K562 (cell line): ENCODE results near the gene WSCD2. TPM values are rescaled to one million over a fixed set of nuclear protein-coding genes. Genes with fewer than 3 reads are reported as not detected.

Experiments used
- ATAC-seq: fragments of 200-7000 bp; cut with Tn5 transposase; 3 replicates; pipeline ENCODE4 v1.9.1; 2020; ENCODE audit warnings: moderate library complexity
- BruUV-seq: library from RNA; stranded (reverse); fragments of 400-500 nt; replicated peaks from 2 replicates; lab custom pipeline; 2021; lab: Mats Ljungman, UMichigan
- CTCF ChIA-PET: fragments of 300-600 bp; formaldehyde crosslinking; extraction: SDS; loops from one replicate; lab custom pipeline; 2021; ENCODE audit warnings: low intra/inter-chr PET ratio; lab: Yijun Ruan, JAX
- POLR2A ChIA-PET: fragments of 300-600, 350-650 bp; sonication (Branson Sonifier 250); formaldehyde crosslinking; extraction: SDS; loops from one replicate; lab custom pipeline; 2021; ENCODE audit warnings: antibody characterized with exemption, inconsistent platforms; lab: Yijun Ruan, JAX
- DNase-seq, 4 experiments: peaks; one replicate each; pipeline versions ENCODE4 v3.0.0 to v3.0.0-alpha.2; 2011 to 2018; ENCODE audit warnings: low spot score in 3 of 4, mixed read lengths in 3 of 4; ENCODE audit errors: extremely low read depth in 1 of 4
- FAIRE-seq: peaks from 2 replicates; lab custom pipeline; 2011; peaks lifted over from hg19 to GRCh38; lab: Jason Lieb, UNC
- H2AFZ ChIP-seq: 2 replicates; pipeline ENCODE4 v1.6.0; 2011; ENCODE audit warnings: low read depth, low read length, control low read depth, inconsistent platforms
- H3K27ac ChIP-seq: fragments of 200-600 bp; 3 replicates; pipeline ENCODE4 v1.8.0; 2011; ENCODE audit warnings: low read depth, mild to moderate bottlenecking, control low read depth, inconsistent platforms, low read length, moderate library complexity, mixed read lengths; ENCODE audit errors: extremely low read depth
- H3K27me3 ChIP-seq, 2 experiments: fragments of 300-600 bp in 1 of 2; 2 replicates in 1 of 2; 3 replicates in 1 of 2; pipeline versions ENCODE4 v1.6.0 to v1.8.0; 2011; ENCODE audit warnings: inconsistent platforms in 2 of 2, low read length in 2 of 2, mild to moderate bottlenecking in 1 of 2, mixed read lengths in 1 of 2, moderate library complexity in 1 of 2; ENCODE audit not compliant: control insufficient read depth in 2 of 2, insufficient read depth in 2 of 2
- H3K36me3 ChIP-seq: fragments of 300-600 bp; 3 replicates; pipeline ENCODE4 v1.8.0; 2011; ENCODE audit warnings: mild to moderate bottlenecking, low read length, inconsistent platforms; ENCODE audit not compliant: control insufficient read depth, insufficient read depth
- H3K4me1 ChIP-seq, 2 experiments: fragments of 200-600 bp in 1 of 2; replicated peaks in 1 of 2; 2 replicates in 1 of 2; 3 replicates in 1 of 2; pipeline versions ENCODE4 v1.5.1 to v1.8.0; 2011; ENCODE audit warnings: inconsistent platforms in 2 of 2, low read length in 2 of 2, mild to moderate bottlenecking in 1 of 2, mixed read lengths in 1 of 2, moderate library complexity in 1 of 2; ENCODE audit not compliant: control insufficient read depth in 2 of 2, insufficient read depth in 2 of 2
- H3K4me2 ChIP-seq: 2 replicates; pipeline ENCODE4 v1.6.1; 2011; ENCODE audit warnings: low read length, control low read depth, inconsistent platforms, mixed read lengths; ENCODE audit not compliant: insufficient read depth
- H3K4me3 ChIP-seq: fragments of 200-600 bp; sonication (generic), shearing (Covaris generic); 2 replicates; pipeline ENCODE4 v1.5.1; 2016; ENCODE audit warnings: control low read depth, inconsistent platforms
- H3K79me2 ChIP-seq: fragments of 200-600 bp; 3 replicates; pipeline ENCODE4 v1.8.0; 2011; ENCODE audit warnings: low read length, inconsistent platforms; ENCODE audit not compliant: control insufficient read depth, insufficient read depth
- H3K9ac ChIP-seq, 2 experiments: 2 replicates each; pipeline versions ENCODE4 v1.6.0 to v1.6.1; 2011; ENCODE audit warnings: low read depth in 2 of 2, low read length in 2 of 2, control low read depth in 1 of 2, inconsistent platforms in 1 of 2, mild to moderate bottlenecking in 1 of 2, mixed read lengths in 1 of 2; ENCODE audit not compliant: insufficient read depth in 1 of 2
- H3K9me1 ChIP-seq: one replicate; pipeline ENCODE4 v1.6.0; 2011; ENCODE audit warnings: inconsistent platforms, mild to moderate bottlenecking, low read length, moderate library complexity; ENCODE audit not compliant: control insufficient read depth, insufficient read depth
- H3K9me3 ChIP-seq: replicated peaks from 2 replicates; pipeline ENCODE4 v1.5.1; 2011; ENCODE audit warnings: low read depth, low read length, inconsistent platforms; ENCODE audit not compliant: control insufficient read depth, insufficient read depth
- H4K20me1 ChIP-seq: replicated peaks from 2 replicates; pipeline ENCODE4 v1.6.1; 2011; ENCODE audit warnings: low read length, inconsistent platforms, mixed read lengths; ENCODE audit not compliant: control insufficient read depth, insufficient read depth
- ARID3B ChIP-seq: fragments of 250-450 bp; sonication (Bioruptor Pico); IDR thresholded peaks from 2 replicates; pipeline ENCODE4 v1.4.0; 2020; ENCODE audit warnings: borderline replicate concordance
- DIDO1 ChIP-seq: fragments of 450-650 bp; IDR thresholded peaks from 2 replicates; pipeline ENCODE4 v1.6.1; 2016; ENCODE audit warnings: low read depth, missing biosample characterization, missing genetic modification characterization
- ETV6 ChIP-seq, 3 experiments: fragments of 150-350 bp in 1 of 3; sonication (generic) in 1 of 3; formaldehyde crosslinking in 1 of 3; IDR thresholded peaks; 2 replicates each; pipeline versions ENCODE4 v1.6.1 to v1.8.0; 2014 to 2022; ENCODE audit warnings: borderline replicate concordance in 2 of 3, low read depth in 2 of 3, antibody characterized with exemption in 1 of 3, low read length in 1 of 3, mild to moderate bottlenecking in 1 of 3, missing genetic modification reagents in 1 of 3
- FOXM1 ChIP-seq, 2 experiments: fragments of 450-650 bp in 1 of 2; sonication (generic) in 1 of 2; formaldehyde crosslinking in 1 of 2; IDR thresholded peaks; 2 replicates each; pipeline versions ENCODE4 v1.6.1 to v1.9.0; 2017 to 2022; ENCODE audit warnings: low read depth in 2 of 2, mild to moderate bottlenecking in 2 of 2, missing genetic modification reagents in 1 of 2, moderate library complexity in 1 of 2
- HMG20A ChIP-seq: fragments of 450-650 bp; formaldehyde crosslinking; conservative IDR thresholded peaks from 2 replicates; pipeline ENCODE4 v1.4.0; 2020; ENCODE audit warnings: mild to moderate bottlenecking, mixed read lengths
- L3MBTL2 ChIP-seq: fragments of 450-650 bp; IDR thresholded peaks from 2 replicates; pipeline ENCODE4 v1.6.1; 2016; ENCODE audit warnings: mild to moderate bottlenecking, moderate library complexity
- MBD2 ChIP-seq: sonication (generic); IDR thresholded peaks from 2 replicates; pipeline ENCODE4 v1.6.1; 2016; ENCODE audit warnings: low read depth, borderline replicate concordance
- NFATC3 ChIP-seq: fragments of 450-650 bp; IDR thresholded peaks from 2 replicates; pipeline ENCODE4 v1.6.1; 2017; ENCODE audit warnings: mild to moderate bottlenecking
- NR1H2 ChIP-seq: sonication (generic); formaldehyde crosslinking; IDR thresholded peaks from 2 replicates; pipeline ENCODE4 v1.4.0; 2020; ENCODE audit warnings: mild to moderate bottlenecking, missing genetic modification reagents
- POLR2H ChIP-seq: IDR thresholded peaks from 2 replicates; pipeline ENCODE4 v1.6.1; 2016; ENCODE audit warnings: missing genetic modification characterization, low read depth, mild to moderate bottlenecking, control low read depth, missing compliant biosample characterization, moderate library complexity
- XRCC5 ChIP-seq: fragments of 200-400 bp; formaldehyde crosslinking; IDR thresholded peaks from 2 replicates; pipeline ENCODE4 v1.6.1; 2017; ENCODE audit warnings: low read depth, mild to moderate bottlenecking, low read length
- ZBTB7A ChIP-seq: IDR thresholded peaks from 2 replicates; pipeline ENCODE4 v1.6.1; 2011; ENCODE audit warnings: low read depth, mild to moderate bottlenecking, low read length, moderate library complexity, borderline replicate concordance; ENCODE audit not compliant: control insufficient read depth
- ZNF217 ChIP-seq: sonication (generic); formaldehyde crosslinking; IDR thresholded peaks from 2 replicates; pipeline ENCODE4 v1.8.0; 2022; ENCODE audit warnings: mild to moderate bottlenecking, missing genetic modification reagents
- WGBS: fragments of 100-300 bp; shearing (Covaris generic); methylation state at CpG from one replicate; pipeline ENCODE4 v1.1.6; 2016; ENCODE audit warnings: low coverage, mixed read lengths; ENCODE audit not compliant: insufficient coverage; ENCODE audit errors: missing lambda C conversion rate; 5-methylcytosine and 5-hydroxymethylcytosine counted together
- in situ Hi-C: fragments of 300-500 bp; cut with MboI; formaldehyde crosslinking; loops from 4 replicates; pipeline ENCODE4 v1.15.0; 2018; ENCODE audit warnings: inconsistent platforms, mixed read lengths
- intact Hi-C: fragments of 100-400 bp; cut with micrococcal nuclease; formaldehyde crosslinking; loops from 2 replicates; pipeline ENCODE4 v1.14.2; 2022
- polyA plus RNA-seq, 8 experiments: library from polyadenylated mRNA; depleted of rRNA in 4 of 8; stranded (reverse) in 5 of 8; unstranded in 3 of 8; fragments of >200 nt; fragmentation: Nextera tagmentation in 2 of 8; fragmentation: Illumina TruSeq in 1 of 8; extraction: Ambion mirVana in 2 of 8; extraction: Trizol in 1 of 8; gene quantifications; 2 replicates each; pipeline versions ENCODE4 v1.2.1 to v1.2.3, GENCODE V29; 2011 to 2014; ENCODE audit warnings: inconsistent platforms in 1 of 8, missing spikeins in 1 of 8
- total RNA-seq, 7 experiments: library from RNA; depleted of rRNA in 6 of 7; stranded (reverse); fragments of >200 nt in 6 of 7; fragmentation: Illumina TruSeq in 2 of 7; extraction: Trizol in 2 of 7; gene quantifications; 2 replicates each; pipeline versions ENCODE4 v1.2.1 to v1.2.3, GENCODE V29; 2011 to 2021; ENCODE audit warnings: low replicate concordance in 1 of 7

Gene WSCD2
- total and polyA plus RNA-seq, 9 of the 15 experiments (the other 6 are each of a cell fraction or from before 2014, with no cell fraction given) = 0.72 to 14.1 (median 4.0) TPM

DNA sequence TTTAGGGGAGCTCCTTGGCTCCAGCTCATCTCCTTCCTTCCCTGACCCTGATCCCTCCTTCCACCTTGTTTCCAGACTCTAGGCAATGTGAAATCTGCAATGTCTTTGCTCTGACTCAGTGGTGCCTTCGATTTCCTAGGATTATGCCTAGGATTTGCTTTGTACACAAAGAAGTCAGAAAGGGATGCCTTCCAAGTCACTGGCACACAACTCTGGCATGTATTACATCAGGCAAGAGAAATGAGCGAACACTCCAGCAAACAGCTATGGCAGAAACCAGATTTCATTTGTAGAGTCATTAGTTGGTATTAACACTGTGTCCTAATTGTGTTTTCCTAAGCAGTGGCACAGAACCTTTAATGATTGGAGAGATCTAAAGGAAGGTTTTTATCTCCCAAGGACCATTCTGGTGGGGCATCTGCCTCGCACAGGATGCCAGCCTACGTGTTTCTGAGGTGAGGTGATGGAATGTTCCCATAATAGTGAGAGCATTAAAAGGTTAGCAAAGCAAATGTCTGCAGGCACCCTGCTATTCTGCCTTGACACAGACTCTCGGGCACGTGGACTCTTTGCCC lies 84.9 kb downstream of the WSCD2 start:
- 7% methylated on average over 6 of the region's 6 CpGs for WGBS
- no peak overlapping the region for H3K27ac ChIP-seq
- no peaks in the 10 kb centered on the region for H3K27me3 ChIP-seq
- intact Hi-C loops (no loop called here), in situ Hi-C loops (no loop called here)
- H3K9ac ChIP-seq = no peak overlapping the region
- no peak overlapping the region for H2AFZ ChIP-seq
- no peak for ATAC-seq
- peaks cover 0 to 4% of the 10 kb centered on the region in 2 experiments; a peak in 1 of 5 replicates for H3K4me1 ChIP-seq
- H3K4me3 ChIP-seq = no peak overlapping the region
- no peaks in the 10 kb centered on the region for H3K9me3 ChIP-seq
- ChIA-PET POLR2A (no interaction called here), CTCF (no interaction called here)
- TF ChIP-seq FOXM1 (IDR thresholded peaks at IDR 0.05; ENCODE audit: low read depth) = no peak
- no peak for TF ChIP-seq FOXM1 (CRISPR knock-in tag; IDR thresholded peaks at IDR 0.05; ENCODE audit: low read depth)
- no peak for TF ChIP-seq ETV6 (IDR thresholded peaks at IDR 0.05; ENCODE audit: borderline replicate concordance in 1 of 2, low read depth in 2 of 2, low read length in 1 of 2)
- TF ChIP-seq ETV6 (CRISPR knock-in tag; IDR thresholded peaks at IDR 0.05; ENCODE audit: borderline replicate concordance) = no peak
- TF ChIP-seq ARID3B (CRISPR knock-in tag) = no peak
- TF ChIP-seq HMG20A (CRISPR knock-in tag) = no peak
- TF ChIP-seq ZBTB7A = no peak
- no peak for TF ChIP-seq ZNF217 (CRISPR knock-in tag)
- no peak for TF ChIP-seq XRCC5
- no peak for TF ChIP-seq NR1H2 (CRISPR knock-in tag)
- TF ChIP-seq NFATC3 = no peak
- TF ChIP-seq L3MBTL2 = no peak
- TF ChIP-seq MBD2 = no peak
- TF ChIP-seq POLR2H (tag) = no peak
- TF ChIP-seq DIDO1 (tag) = no peak
- FAIRE-seq = no peak
- no peaks in the 10 kb centered on the region for H3K79me2 ChIP-seq
- no peak overlapping the region for H3K4me2 ChIP-seq
- DNase-seq = no peak
- no peaks in the 10 kb centered on the region for H3K9me1 ChIP-seq
- peaks cover 4% of the 10 kb centered on the region; the same call in 1 of the 2 replicates for H4K20me1 ChIP-seq
- no peaks in the 10 kb centered on the region for H3K36me3 ChIP-seq
- no TSS peak for BruUV-seq
